NCI-H1417 (cell line): ENCODE measurements around the gene PSMD8.
"Not testable (repeated sequence)": the region's sequence is repeated elsewhere in the genome, so short reads cannot be mapped to it uniquely, and the experiment has no call there.

ENCODE experiments used
- DNase-seq, 3 experiments: peaks; one replicate each; lab custom pipeline; 2025; lab: John Stamatoyannopoulos, UW

The PSMD8 gene

DNA sequence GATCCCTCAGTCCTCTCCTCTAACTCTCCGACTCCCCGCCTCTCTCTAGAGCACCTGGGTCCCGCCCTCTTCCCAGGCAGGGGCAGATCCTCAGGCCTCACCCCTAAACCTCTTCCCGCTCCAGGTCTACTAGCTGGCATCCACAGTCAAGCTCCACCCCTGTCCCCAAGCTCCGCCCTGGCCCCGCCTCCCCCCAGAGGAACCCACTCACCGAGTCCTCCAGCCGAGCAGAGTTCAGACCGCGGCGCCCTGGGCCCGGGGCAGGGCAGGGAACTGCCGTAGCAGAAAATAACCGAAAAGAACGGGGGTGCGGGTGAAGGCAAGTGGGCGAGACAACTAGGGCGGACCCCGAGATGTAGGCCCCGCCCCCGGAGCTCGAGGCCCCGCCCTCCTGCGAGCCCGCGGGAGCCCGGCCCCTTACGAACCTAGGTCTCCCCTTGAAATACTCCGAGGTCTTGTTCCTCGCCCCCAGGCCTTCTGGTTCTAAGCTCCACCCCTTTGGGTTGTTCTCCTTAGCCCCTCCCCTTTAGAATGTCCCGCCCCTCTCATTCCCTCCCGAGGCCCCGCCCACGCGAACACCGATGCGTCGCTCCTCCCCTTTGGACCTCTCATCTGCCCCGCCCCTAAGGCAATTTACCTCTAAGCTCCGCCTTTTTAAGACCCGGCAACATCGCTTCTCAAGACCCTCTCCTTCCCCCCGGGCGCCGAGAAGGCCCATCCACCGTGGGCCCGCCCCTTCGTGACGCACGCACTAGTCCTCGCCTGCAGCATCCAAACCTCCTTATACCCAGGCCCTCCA lies 13.4 kb downstream of the PSMD8 start, which contains the start of gene GGN:
Gene GGN, minus strand, starts transcription at position 485 of the 799 bp plus-strand sequence. CDS start 773 bp downstream, outside the sequence.
- peak; percentile 93 to 95 (median 94) for DNase-seq

DNA sequence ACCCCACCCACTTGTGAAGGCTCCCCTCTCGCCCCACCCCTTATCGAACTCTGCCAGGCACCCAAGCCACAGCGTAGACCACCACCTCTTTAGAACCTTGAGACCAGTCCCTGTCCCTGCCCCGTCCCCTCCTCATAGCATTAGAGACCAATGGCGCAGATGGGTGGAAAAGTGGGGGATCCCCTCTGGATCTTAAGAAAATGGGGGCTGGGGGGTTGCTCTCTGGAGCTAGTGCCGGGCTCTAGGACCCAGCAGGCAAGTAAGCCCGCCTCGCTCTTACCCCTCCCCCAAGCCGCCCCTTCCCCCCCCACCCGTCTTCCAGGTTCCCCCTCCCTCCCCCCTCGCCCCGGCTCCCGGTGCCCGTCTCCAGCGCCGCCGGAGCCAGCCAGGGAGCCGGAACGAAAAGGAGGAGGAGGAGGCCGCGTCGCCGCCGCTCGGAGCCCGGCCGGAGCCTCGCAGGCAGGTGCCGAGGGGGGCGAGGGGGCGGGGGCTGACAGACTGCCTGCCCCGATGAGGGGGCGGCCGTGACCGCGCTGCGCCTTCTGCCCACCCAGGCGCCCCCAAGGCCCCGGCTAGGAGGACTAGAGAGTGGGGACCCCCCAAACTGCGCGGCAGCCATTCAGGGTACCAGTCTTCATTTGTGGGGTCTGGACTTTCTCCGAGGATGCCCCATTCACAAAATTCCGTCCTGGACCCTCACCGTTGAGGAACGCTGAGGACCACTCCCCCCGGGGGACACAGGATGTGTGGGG lies 14.2 kb downstream of the PSMD8 start, which contains the start of gene SPRED3:
Gene SPRED3, plus strand, starts transcription at position 349 of the 752 bp plus-strand sequence. CDS start 1,606 bp downstream, outside the sequence.
- peak; percentile 78 to 90 (median 84) for DNase-seq

DNA sequence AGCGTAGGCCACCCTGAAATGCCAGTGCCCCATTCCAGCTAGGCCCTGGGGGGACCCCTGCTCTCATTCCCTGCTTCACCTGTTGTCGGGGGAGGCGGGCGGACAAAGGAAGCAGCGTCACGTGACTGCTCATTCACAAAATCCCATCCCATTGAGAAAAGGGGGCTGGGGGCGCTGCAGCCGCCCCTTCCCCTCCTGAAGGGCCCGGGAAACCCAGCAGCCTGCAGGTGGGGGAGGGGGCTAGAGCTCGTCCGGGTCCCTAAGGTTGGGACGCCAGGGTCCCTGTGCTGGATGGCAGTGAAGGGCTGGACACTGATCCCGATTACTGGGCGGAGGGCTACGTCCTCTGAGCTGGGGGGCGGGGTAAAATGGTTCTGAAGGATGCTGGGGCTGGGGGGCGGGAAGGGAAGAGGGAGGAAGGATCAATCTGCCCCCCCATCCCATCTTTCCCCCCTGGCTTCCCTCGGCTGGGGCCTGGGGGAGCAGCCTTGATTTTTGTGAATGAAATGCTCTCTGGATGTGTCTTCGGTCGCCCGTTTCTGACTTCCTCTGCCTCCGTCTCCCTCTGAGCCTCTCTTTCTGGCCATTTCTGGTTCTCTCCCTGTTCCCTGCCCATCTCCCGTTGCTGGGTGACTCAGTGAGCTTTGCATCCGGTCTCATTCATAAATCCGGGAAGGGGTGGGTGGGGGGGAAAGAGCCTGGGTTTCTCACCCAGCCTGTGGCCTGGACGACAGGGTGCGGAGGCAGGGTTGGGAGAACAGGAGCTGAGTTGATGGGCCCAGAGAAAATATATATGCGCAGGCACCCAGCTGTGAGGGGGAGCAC lies 14.9 kb downstream of the PSMD8 start:
- DNase-seq, result peak; percentile 36 to 56 (median 42)

DNA sequence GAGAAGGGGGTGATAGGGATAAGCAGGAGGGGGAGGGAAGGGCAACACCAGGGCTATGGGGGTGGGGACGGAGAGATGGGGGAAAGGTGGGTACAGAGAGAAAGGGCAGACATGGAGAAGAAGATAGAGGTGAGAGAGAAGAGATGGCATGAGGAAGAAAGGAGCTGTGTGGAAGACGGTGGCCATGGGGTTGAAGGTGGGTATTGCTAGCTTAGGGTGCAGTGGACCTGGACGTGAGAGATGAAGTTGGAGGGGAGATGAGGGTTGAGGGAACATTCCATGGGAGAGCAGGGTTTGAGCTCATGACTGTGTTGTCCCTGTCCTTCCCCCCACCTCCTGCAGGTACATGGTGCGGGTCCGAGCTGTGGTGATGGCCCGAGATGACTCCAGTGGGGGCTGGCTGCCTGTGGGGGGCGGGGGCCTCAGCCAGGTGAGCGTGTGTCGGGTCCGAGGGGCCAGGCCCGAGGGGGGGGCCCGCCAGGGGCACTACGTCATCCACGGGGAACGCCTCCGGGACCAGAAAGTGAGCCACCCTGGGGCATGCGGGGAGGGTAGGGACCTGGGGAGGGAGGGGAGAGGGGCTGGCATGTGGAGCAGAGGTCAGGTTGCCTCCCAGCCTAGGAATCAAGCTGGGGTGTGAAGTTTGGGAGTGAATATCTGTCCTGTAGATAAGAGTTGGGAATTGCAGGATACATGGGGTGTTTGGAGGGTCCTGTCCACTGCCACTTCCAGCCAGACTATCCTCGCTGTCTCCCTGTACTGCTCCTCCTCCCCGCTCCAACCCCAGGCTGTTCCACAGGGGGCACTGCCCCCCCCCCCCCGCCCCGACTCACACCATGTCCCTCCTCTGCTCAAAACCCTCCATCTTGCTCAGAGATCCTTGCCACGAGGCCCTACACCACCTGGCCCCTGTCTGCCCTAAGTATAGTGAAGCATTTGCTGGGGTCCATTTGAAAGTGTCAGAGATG lies 15.9 kb downstream of the PSMD8 start:
- no peak for DNase-seq

DNA sequence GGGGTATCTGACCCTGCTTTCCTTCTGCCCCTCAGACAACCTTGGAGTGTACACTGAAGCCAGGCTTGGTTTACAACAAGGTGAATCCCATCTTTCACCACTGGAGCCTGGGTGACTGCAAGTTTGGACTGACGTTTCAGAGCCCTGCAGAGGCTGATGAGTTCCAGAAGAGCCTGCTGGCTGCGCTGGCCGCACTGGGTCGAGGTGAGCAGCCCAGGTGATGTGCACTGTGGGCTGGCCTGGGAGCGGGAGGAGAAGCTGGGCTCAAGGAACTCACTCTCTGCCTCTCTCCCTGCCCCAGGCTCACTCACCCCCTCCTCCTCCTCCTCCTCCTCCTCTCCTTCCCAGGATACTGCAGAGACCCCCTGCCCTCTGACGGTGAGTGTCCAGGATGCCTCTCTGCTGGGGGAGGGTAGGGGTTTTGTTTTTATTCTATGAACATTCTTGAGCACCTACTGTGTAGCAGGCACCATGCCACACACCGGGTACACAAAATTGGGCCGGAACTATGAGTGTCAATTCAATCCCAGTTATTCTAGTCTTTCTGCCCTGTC lies 17.6 kb downstream of the PSMD8 start:
- no peak for DNase-seq

DNA sequence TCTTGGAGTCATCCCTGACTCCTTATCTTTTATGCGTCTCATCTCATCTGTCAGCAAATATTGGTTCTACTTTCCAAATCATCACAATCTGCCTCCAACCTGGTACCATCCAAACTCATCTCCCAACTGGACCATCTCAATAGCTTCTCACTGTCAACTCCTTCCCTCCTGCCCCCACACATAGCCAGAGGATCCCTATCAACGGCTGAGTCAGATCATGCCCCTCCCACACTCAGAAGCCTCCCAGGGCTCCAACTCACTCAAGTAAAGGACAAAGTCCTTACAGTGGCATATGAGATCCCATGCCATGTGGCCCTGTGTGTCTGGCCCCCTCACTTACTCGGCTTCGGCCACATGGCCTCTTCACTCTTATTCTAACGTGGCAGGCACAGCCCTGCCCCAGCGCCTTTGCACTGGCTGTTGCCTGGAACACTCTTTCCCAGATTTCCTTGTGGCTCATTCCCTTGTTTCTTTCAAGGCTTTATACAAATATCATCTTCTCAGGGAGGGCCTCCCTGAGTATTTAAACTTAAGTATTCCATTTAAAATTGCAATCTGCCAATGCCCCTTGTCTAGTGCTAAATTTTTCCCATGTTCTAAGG lies 18.4 kb downstream of the PSMD8 start:
- no peak for DNase-seq

DNA sequence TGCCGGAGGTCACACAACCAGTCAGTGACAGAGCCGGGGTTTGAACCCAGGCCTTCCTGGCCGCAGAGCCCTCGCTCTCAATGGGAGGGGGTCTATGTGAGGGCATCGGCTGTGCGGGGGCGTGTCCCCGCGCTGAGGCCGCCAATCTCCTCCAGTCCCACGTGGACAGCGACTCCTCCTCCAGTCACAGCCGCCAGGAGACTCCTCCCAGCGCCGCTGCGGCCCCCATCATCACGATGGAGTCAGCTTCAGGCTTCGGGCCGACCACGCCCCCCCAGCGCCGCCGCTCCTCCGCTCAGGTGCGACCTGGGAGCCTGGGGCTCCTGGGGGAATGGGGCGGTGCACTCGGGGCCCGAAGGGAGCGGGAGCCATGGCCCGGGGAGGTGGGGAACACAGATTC lies 20.1 kb downstream of the PSMD8 start:
- peak in 1 of 3 experiments; percentile 35 for DNase-seq

DNA sequence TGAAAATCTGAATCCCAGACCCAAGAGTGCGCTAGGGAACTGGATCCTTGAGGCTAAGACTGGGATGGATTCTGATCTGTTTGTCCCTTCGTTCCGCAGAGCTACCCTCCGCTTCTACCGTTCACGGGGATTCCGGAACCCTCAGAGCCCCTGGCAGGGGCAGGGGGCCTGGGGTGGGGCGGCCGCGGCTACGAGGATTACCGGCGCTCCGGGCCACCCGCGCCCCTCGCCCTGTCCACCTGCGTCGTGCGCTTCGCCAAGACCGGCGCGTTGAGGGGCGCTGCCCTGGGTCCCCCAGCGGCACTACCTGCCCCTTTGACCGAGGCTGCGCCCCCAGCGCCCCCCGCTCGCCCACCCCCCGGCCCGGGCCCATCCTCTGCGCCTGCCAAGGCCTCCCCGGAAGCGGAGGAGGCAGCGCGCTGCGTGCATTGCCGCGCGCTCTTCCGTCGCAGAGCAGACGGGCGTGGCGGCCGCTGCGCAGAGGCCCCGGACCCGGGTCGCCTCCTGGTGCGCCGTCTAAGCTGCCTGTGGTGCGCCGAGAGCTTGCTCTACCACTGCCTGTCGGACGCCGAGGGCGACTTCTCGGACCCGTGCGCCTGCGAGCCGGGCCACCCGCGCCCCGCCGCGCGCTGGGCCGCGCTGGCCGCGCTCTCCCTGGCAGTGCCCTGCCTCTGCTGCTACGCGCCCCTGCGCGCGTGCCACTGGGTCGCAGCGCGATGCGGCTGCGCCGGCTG lies 21.2 kb downstream of the PSMD8 start:
- no peak for DNase-seq

DNA sequence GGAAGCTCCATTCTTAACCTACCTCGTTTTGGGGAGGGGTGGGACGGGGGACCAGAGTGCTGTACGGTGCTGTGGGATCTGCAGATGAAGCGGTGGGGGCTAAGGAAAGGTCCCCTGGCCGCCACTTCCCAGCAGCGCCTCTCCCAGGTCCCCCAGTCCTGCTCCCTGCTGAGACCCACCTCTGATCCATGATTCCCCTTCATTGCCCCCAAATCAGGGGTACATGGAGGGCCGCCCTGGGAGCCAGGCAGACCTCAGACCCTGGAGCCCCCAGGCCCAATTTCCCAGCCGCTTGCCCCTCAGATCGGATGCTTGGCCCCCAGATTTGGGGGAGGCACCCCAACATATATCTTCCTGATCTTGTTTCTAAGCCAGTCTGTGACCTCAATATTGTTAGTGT lies 24.7 kb downstream of the PSMD8 start:
- DNase-seq, result no peak

DNA sequence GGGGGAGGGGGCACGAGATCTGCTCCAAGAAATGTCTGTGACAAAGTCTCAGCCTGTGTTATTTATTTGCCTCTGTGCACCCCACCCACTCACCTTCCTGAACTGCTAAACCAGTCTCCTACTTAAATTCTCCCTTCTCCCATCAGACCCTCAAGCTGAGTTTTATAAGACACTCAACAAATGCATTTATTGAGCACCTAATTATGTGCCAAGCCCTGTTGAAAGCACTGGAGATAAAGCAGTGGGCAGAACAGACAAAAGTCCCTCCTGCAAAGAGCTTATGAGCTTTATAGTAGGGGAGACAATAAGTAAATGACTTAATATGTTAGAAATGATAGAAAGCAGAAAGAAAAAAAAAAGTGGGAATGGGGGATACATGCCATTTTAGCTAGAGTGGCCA lies 25.2 kb downstream of the PSMD8 start:
- DNase-seq, result no peak

DNA sequence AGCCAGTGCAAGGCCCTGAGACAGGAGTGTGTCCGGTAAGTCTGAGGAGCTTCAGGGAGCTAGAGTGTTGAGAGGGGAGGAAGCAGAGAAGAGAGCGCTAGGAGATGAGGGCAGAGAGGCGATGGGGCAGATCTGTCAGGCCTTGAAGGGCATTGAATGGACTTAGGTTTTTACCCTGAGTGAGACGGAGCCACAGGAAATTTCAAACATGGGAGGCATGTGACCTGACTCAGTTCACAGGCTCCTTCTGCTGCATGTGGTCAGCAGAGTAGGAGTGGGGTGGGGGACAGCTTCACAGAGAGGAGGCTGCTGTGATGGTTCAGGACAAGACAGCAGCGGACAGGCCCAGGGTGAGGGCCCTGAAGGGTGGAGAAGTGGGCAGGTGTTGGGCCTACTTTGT lies 26.0 kb downstream of the PSMD8 start:
- no peak for DNase-seq

DNA sequence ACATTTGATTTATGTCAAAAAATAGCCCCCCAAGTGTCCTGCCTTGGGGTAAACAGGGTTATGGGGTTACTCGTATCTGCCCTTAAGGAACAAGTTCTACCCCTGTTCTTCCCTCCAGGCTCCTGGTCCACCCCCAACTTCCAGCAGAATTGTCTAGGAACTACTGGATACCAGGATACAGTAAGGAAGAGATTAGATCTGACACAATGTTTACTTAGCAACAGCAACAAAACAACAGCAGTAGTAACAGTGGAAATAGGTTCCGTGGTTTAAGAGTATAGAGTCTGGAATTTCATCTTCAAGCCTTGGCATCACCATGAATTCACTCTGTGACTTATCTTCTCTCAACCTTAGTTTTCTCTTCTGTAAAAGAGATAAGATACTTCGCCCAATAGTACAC lies 26.8 kb downstream of the PSMD8 start:
- DNase-seq, result no peak

DNA sequence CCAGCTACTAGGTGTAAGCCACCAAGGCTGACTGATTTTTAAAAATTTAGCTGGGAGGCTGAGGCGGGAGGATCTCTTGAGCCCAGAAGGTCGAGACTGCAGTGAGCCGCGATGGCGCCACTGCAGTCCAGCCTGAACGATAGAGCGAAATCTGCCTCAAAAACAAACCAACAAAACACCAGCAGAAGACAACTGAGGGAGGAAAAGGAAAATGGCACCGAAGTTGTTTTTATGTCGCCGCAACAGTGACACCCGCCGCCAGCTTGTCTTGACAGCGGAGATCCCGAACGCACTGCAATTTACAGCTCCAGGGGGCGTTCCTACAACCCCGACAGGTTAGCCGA lies 28.2 kb downstream of the PSMD8 start:
- no peak for DNase-seq

DNA sequence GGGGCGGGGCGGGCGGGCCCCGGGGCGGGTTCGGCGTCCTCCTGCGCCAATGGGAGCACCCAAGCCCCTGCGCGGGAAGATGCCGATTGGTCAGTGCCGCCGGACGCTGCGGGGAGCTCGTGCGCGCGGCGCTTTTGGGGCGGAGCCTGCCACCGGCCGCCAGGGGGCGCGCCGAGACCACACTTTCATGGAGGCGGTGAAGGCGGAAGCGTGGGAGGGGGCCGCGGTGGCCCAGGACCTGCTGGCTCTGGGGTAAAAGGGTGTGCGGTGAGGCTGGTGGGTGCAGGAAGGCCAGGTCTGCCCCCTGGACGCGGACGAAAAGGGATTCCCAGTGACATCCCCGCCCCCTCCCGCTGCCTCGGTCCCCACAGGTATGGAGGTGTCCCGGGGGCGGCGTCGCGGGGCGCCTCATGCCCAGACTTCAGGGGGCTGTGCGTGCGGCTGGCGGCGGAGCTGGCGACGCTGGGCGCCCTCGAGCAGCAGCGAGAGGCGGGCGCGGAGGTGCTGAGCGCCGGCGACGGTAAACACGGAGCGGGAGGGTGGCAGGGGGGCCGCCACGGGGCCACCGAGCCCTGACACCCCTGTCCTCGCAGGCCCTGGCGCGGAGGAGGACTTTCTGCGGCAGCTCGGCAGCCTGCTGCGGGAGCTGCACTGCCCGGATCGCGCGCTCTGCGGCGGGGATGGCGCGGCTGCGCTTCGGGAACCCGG lies 28.8 kb downstream of the PSMD8 start, which contains the start of gene FAM98C:
Gene FAM98C, plus strand, starts transcription at position 127 of the 708 bp plus-strand sequence. Its CDS starts 61 bp downstream, at position 188.
- DNase-seq, result peak; percentile 96 to 99 (median 98)

DNA sequence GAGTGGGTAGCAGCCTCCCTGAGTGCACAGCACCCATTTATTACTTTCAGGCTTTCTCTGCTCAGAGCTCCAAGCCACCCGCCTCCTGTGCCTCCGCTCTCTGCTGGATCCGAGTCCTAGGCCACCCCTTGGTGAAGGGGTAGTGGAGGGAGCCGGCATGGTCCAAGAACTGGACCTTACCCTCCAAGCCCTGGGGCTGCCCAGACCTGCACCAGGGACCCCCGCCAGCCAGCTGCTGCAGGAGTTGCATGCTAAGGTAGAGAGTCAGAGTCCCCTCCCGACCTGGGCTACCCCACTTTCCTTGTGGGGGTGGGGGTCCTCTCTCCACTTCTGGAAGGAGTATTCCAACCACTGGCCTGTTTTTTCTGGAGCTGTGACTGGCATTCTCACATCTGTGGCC lies 30.5 kb downstream of the PSMD8 start:
- DNase-seq, result no peak

DNA sequence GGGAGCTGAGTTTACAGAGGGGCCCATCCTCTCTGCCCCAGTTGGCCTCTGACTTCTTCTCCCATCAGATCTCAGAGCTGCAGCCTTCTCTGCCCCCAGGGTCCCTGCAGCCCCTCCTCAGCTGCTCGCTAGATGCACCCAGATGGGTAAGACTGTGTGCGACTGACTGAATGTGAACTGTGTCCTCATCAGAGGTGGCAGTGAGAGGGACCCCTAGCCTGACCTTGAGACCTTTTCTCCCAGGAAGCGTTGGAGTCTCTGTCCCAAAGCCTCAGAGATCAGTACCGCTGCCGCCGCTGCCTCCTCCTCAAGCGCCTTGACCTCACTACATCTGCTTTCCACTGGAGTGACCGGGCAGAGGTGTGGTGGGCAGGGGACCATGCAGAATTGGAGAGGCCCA lies 30.9 kb downstream of the PSMD8 start:
- no peak for DNase-seq

DNA sequence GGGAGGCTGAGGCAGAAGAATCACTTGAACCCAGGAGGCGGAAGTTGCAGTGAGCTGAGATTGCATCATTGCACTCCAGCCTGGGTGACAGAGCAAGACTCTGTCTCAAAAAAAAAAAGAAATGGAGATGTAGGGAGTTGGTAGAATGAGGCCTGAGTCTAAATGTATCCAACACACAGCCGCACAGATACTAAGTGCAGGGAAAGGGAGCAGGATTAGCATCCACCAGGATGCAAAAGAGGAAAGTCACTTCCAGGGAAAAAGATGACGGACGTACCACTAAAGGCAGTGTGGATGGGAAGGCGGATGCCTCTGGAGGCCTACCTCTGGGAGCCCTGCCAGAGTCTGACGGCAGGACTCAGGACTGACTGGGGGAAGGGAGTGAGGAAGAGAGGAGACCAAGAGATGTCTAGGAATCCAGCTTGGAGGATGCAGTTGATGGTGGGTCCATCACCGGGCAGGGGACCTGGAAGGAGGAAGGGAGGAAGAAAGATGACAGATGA lies 35.3 kb downstream of the PSMD8 start:
- DNase-seq, result no peak

DNA sequence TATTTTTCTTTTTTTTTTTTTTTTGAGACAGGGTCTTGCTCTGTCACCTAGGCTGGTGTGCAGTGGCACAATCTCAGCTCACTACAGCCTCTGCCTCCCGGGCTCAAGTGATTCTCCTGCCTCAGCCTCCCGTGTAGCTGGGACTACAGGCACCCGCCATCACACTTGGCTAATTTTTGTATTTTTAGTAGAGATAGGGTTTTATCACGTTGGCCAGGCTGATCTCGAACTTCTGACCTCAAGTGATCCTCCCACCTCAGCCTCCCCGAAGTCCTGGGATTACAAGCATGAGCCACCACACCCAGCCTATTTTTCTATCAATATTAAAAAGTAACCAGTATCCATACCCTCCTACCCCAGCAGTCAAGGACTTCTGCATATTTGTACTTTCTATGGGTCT lies 36.0 kb downstream of the PSMD8 start:
- not testable (repeated sequence) for DNase-seq
